ENCODE results near the gene GCSAML.

The GCSAML gene

DNA sequence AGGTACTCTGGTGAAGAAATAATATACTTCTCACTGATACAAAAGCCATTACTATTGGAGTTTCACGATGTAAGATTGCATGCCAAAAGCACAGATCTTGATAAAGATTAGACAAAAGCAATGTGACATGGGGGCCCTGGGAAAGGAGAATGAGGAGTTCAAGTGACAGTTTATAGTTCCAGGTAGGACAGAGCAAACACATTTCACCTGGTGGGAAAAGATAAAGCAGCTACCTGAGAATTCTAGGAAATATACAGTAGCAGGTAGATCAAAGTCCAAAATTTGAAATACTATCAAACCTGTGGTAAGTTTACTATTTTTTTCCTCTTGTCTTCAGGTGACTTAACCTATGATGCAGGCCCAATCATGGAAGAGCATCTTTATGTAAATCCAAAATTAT is 64.5 kb downstream of the GCSAML start:
- Histone ChIP-seq H3K27ac (no peak overlapping the region), H3K4me3 (no peak overlapping the region), H3K27me3 (no peaks in the 10 kb centered on the region), H3K4me1 (no peaks in the 10 kb centered on the region), H3K9ac (no peak overlapping the region), H3K4me2 (no peak overlapping the region), H3K9me3 (replicated peaks in 1 of 11) (0 out of 22 replicates have a peak, but pooled peaks cover 0 to 3% (median 0%) of the 10 kb centered on the region in 11 experiments), H3K36me3 (no peaks in the 10 kb centered on the region), H4K20me1 (no peaks in the 10 kb centered on the region)
- no peak for TF ChIP-seq Cebpa-rat (IDR thresholded peaks at IDR 0.05)

DNA sequence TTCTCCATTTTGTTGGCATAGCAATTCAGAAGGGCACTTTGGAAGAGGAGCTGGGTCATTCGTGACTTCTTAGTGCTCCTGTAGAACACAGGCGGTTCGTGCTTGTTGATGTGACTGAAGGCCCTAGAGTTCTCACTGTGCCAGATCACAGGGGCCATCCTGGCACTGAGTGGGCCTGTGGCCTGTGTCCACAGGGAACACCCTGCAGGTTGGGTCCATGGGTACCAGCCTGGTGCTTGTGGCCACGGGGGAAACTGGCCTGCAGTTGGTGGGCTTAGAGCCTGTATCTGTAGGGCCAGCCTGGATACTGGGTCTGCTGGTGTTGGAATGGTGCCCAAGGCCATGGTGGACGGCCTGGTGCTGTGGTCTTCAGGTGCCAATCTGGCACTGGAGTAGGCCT is 65.7 kb downstream of the GCSAML start:
- TF ChIP-seq Cebpa-rat (IDR thresholded peaks at IDR 0.05), result no peak
- Histone ChIP-seq H3K36me3 (no peaks in the 10 kb centered on the region), H3K4me1 (no peaks in the 10 kb centered on the region), H3K9ac (no peak overlapping the region), H3K27me3 (no peaks in the 10 kb centered on the region), H3K4me2 (no peak overlapping the region), H3K27ac (no peak overlapping the region), H3K9me3 (replicated peaks in 1 of 11) (0 out of 22 replicates have a peak, but pooled peaks cover 0 to 3% (median 0%) of the 10 kb centered on the region in 11 experiments), H3K4me3 (no peak overlapping the region), H4K20me1 (no peaks in the 10 kb centered on the region)

Data from BLaER1 treated with 17β-estradiol and CSF1 and Interleukin-3, amounts not matched to agents 10 nM and 100 nM (cell line).